ENCODE measurements around the gene DHX9.

The DHX9 gene

DNA sequence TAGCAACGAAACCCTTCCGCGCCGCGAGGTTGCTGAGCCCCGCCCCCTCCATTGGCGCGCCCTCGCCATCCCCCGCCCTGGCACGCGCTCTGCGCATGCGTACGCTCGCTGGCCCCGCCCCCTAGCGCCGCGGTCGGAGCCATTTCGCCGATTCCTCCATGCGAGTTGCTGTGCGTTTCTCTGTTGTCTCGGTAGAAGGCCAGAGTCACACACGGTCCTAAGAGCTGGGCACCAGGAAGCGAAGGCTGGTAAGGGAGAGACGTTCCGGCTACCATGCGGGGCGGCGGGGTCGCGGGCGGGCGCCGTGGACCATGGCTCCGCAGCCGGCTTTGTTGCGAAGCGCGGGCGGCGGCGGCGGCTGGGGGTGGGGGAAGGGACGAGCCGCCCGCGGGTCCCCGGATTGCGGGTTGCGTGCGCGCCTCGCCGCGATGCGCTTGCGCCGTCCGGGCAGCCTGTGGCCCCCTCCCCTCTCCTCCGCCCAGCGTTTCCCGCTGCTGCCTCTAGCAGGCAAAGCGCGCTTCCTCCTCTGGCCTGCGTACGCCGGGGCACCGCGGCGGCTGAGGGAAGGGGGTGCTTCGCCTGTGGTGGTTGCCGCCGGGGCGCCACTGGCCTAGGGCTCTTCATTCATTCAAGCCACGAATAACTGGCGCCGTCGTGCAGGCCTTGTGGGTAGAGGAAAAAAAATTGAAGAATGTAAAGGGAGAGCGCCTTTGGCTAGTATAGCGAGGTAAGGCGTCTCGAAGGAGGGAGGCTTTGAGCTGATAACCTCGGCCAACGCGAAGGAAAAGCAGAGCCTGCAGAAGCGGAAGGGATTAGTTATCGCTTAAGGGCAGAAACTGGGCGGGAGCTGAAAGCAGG is at the start of gene DHX9:
Gene DHX9, plus strand, starts transcription at position 139 of the 858 bp plus-strand sequence. CDS start 3,220 bp downstream, outside the sequence.
- peak; percentile 94 for DNase-seq (ENCODE audit: low read depth, low spot score)

GRCh38 chr1:182791281-182792179 is 47.6 kb upstream of the DHX9 start:
- no peak for DNase-seq (ENCODE audit: low read depth, low spot score)

GRCh38 chr1:182794091-182794490 is 45.1 kb upstream of the DHX9 start:
- no peak for DNase-seq (ENCODE audit: low read depth, low spot score)

DNA sequence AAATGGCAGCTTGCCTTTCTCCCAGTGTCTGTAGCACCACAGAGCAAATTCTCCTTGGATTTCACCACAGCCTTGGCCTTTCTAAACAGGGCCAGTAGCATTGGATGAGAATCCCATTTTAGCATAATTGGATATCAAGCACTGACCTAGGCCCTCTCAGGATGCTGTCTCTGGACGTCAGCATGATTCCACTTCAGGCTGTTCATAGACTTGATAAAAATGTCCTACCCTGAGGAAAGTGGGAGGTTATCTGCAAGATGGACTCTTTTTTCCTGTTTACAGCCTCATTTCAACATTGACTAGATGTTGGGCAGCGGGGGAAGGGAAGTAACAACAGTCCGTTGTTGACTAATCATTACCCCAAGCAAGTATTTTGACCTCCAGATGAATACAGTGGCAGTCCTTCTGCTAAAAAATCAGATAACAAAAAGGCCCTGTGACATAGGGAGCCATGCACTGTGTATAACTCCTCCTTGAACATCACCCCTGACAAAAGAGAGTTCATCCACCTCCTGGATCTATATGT is 44.4 kb upstream of the DHX9 start:
- no peak for DNase-seq (ENCODE audit: low read depth, low spot score)

DNA sequence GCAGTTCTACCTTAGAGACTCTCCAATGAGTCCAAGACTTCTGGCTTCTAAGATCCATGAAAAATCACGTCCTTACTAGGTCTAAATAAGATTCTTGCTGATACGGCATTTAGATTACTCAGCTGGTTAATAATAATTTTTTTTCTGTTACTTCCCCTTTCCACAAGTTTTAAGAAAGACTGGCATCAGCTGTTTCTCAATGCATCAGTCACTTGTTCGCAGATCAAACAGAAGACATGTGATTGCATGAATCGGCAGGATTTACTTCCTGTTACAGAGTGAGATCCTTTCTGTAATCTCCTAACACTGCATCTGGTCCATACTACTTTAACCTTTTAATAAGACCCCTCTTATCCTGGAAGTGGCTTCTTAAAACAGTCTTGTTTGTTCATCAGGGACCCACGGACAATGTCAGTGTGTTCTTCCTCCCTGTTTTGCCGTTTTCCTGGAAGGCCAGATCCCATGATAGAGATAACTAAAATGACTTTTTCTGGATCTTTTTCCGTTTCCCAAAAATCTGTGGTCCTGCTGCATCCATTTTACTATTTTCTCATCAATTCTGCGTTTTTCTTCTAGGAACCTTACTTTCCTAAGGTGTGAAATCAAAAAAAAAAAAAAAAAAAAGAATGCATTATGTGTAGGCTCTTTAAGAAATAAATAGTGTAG is 43.5 kb upstream of the DHX9 start:
- no peak for DNase-seq (ENCODE audit: low read depth, low spot score)

- no peak for DNase-seq (ENCODE audit: low read depth, low spot score)
Observed at GRCh38 chr1:182802006-182802803, 36.9 kb upstream of the DHX9 start.

DNA sequence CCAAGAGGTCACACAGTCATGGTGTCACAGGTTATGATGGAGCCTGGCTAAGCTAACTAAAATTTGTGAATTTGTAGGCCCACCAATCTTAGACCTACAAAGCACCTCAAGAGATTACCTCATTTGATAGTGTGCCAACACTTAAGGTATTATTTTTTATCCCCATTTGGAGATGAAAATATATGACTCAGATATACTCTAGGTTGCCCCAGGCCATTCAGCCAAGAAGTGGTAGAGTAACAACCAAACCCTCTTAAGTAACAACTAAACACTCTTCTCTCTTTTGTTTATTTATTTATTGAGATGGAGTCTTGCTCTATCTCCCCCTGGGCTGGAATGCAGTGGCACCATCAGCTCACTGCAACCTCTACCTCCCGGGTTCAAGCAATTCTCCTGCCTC is 35.3 kb upstream of the DHX9 start:
- DNase-seq (ENCODE audit: low read depth, low spot score): no peak

- peak; percentile 90 for DNase-seq (ENCODE audit: low read depth, low spot score)
Observed at GRCh38 chr1:182806015-182806678, 33.0 kb upstream of the DHX9 start.

GRCh38 chr1:182807907-182808306 is 31.2 kb upstream of the DHX9 start:
- no peak for DNase-seq (ENCODE audit: low read depth, low spot score)

- DNase-seq (ENCODE audit: low read depth, low spot score): no peak
Observed at GRCh38 chr1:182809414-182809957, 29.7 kb upstream of the DHX9 start.

DNA sequence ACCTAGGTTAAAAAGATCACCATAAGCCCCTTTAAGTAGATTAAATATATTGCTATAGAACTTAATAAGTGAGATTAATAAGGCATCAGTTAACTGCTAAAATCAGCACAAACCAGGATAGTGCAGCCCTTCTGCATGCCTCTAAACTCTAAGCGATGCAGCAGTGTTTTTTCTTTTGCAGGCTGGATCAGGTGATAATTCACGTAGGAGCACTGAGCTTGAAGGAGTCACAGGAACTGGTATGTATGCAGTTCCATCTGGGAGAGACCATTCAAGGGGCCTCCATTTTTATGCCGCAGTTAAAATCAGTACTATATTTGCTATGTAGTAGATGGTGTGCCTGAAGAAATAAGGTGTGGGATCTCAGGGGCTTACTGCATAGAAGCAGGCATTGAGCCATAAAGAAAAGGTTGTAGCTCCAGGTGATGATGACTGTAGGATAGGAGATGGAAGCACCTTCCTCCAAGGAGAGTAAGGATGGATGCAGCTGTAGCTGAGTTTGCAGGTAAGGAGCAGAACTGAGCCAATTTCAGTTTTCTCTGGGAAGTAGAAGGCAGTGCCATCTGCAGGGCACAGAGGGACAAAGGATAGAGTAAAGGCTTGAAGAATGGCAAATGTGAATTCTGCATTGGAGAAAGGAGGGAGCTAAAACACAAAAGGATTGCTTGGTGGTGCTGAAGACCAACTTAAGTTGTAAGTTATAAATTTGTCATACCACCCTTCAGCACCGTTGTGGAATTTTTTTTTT is 27.0 kb upstream of the DHX9 start:
- DNase-seq (ENCODE audit: low read depth, low spot score): no peak

DNA sequence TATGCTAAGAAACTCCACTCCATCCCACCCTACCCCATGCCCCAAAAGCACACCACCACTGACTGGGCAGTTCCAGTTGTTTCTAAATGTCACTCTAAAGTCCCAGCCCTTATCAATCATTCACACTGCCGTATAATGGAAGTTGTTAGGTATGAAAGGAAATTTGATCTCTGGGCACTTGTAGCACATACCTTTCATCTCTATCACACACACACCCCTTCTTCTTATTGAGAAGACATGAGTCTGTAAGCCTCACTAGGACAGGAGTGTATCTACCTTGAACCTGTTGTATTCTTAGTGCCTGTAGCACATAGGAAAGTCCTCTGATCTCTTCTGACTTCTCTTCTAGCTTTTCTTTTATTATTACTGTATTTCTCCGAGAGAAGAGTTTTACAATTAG is 22.3 kb upstream of the DHX9 start:
- DNase-seq (ENCODE audit: low read depth, low spot score): no peak

DNA sequence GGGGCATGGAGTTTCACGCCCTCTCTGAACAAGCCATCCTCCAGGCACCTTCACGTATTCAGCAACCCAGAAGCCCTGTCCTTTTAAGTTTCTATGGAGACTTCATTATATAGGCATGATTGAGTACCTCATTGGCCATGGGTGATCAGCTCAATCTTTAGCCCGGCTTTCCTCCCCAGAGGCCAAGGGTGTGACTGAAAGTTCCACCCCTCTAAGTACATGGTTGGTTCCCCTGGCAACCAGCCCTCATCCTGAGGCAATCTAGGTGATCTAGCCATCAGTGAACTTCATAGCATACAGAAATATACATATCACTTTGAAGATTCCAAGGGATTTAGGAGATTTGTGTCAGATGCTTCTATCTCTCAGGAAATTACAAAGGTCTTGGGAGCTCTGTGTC is 21.3 kb upstream of the DHX9 start:
- no peak for DNase-seq (ENCODE audit: low read depth, low spot score)

GRCh38 chr1:182823220-182823619 is 15.9 kb upstream of the DHX9 start:
- no peak for DNase-seq (ENCODE audit: low read depth, low spot score)

GRCh38 chr1:182826892-182827291 is 12.3 kb upstream of the DHX9 start:
- no peak for DNase-seq (ENCODE audit: low read depth, low spot score)

- no peak for DNase-seq (ENCODE audit: low read depth, low spot score)
Observed at GRCh38 chr1:182829285-182829932, 9.7 kb upstream of the DHX9 start.

DNA sequence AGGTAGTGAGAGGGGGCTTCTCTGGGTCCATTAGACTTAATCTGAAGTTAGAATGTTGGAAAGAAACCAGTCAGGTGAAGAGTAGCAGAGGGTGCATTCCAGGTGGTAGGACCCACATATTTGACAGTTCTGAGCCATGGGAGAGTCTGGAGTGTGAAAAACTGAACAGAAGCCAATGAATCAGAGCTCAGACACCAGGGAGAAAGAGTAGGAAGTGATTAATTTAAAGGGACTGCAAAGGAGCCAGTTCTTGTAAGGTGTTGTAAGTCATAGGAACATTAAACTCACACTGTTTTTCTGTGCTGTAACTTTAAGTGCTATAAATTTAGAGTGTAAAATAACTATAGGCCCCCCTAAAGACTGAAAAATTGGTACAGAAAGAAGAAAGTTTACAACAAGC is 5.9 kb upstream of the DHX9 start:
- no peak for DNase-seq (ENCODE audit: low read depth, low spot score)

GRCh38 chr1:182834326-182834725 is 4.8 kb upstream of the DHX9 start:
- no peak for DNase-seq (ENCODE audit: low read depth, low spot score)

DNA sequence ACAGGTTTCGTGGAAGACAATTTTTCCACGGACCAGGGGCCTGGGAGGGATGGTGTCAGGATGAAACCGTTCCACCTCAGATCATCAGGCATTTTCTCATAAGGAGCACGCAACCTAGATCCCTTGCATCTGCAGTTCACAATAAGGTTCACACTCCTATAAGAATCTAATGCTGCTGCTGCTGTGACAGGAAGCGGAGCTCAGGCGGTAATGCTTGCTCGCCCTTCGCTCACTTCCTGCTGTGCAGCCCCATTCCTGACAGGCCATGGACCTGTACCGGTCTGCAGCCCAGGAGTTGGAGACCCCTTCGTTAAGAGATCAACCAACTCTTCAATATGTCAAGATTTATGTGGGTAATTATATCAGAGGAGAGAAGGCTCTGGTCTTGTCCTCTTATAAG is 3.3 kb upstream of the DHX9 start:
- no peak for DNase-seq (ENCODE audit: low read depth, low spot score)

All from ELF-1 (cell line).